Stimulated activated CD8-positive, alpha-beta memory T cell treated with anti-CD3 and anti-CD28 coated beads, Interleukin-7, amount 100 ng/mL, for 1 hour (primary cell): ENCODE measurements around the gene DCLRE1B.

ENCODE experiments used
- DNase-seq, 2 donors: peaks; one replicate each; pipeline ENCODE4 v3.0.0-alpha.2; 2020; ENCODE audit warnings: low read depth in 2 of 2

DCLRE1B gene

GRCh38 chr1:113904674-113905434, at the start of gene DCLRE1B, which contains the start of gene AP4B1:
DCLRE1B (plus strand) TSS chr1:113905326; CDS start chr1:113905587, 261 bp downstream.
AP4B1 (minus strand) TSS chr1:113904799; CDS start chr1:113904717, 82 bp downstream.
- DNase-seq = peak; percentile 87 to 90

GRCh38 chr1:113855630-113856400, 49.3 kb upstream of the DCLRE1B start:
- no peak for DNase-seq

- DNase-seq = no peak
Measured at GRCh38 chr1:113856401-113856790, 48.7 kb upstream of the DCLRE1B start.

GRCh38 chr1:113857776-113858175, 47.4 kb upstream of the DCLRE1B start:
- DNase-seq = no peak

GRCh38 chr1:113858418-113858817, 46.7 kb upstream of the DCLRE1B start:
- no peak for DNase-seq

- DNase-seq = no peak
Measured at GRCh38 chr1:113858982-113859381, 46.1 kb upstream of the DCLRE1B start.

- DNase-seq = no peak
Measured at GRCh38 chr1:113859478-113860175, 45.5 kb upstream of the DCLRE1B start.

GRCh38 chr1:113860891-113861290, 44.2 kb upstream of the DCLRE1B start:
- no peak for DNase-seq

- no peak for DNase-seq
Measured at GRCh38 chr1:113861641-113862040, 43.5 kb upstream of the DCLRE1B start.

- DNase-seq = no peak
Measured at GRCh38 chr1:113868387-113869083, 36.6 kb upstream of the DCLRE1B start.

GRCh38 chr1:113870778-113871177, 34.3 kb upstream of the DCLRE1B start:
- DNase-seq = no peak

GRCh38 chr1:113871597-113872113, 33.5 kb upstream of the DCLRE1B start, which contains the start of gene PTPN22:
PTPN22 (minus strand) TSS chr1:113871712.
- DNase-seq = peak; percentile 49 to 54

- DNase-seq = no peak
Measured at GRCh38 chr1:113872219-113872935, 32.7 kb upstream of the DCLRE1B start.

- no peak for DNase-seq
Measured at GRCh38 chr1:113874012-113874879, 30.9 kb upstream of the DCLRE1B start.

- DNase-seq = no peak
Measured at GRCh38 chr1:113875714-113876113, 29.4 kb upstream of the DCLRE1B start.

- no peak for DNase-seq
Measured at GRCh38 chr1:113876176-113876575, 28.9 kb upstream of the DCLRE1B start.

- DNase-seq = no peak
Measured at GRCh38 chr1:113879739-113880038, 25.4 kb upstream of the DCLRE1B start.

GRCh38 chr1:113881661-113882060, 23.5 kb upstream of the DCLRE1B start:
- DNase-seq = no peak

GRCh38 chr1:113886417-113887401, 18.4 kb upstream of the DCLRE1B start:
- DNase-seq = no peak
